HEK293 (cell line): ENCODE measurements around the gene METTL25B.

Experiments
- EGR2 ChIP-seq: fragments of 450-650 bp; formaldehyde crosslinking; IDR thresholded peaks from 2 replicates; pipeline ENCODE4 v1.5.1; 2016; ENCODE audit warnings: low read depth, missing biosample characterization, missing genetic modification characterization
- GFI1B ChIP-seq: fragments of 450-650 bp; formaldehyde crosslinking; IDR thresholded peaks from 2 replicates; pipeline ENCODE4 v1.5.1; 2016; ENCODE audit warnings: missing biosample characterization, missing genetic modification characterization
- IKZF3 ChIP-seq: fragments of 450-650 bp; IDR thresholded peaks from 2 replicates; pipeline ENCODE4 v1.5.0; 2018; ENCODE audit warnings: missing biosample characterization, mild to moderate bottlenecking, missing genetic modification characterization, moderate library complexity
- TRIM28 ChIP-seq: IDR thresholded peaks from 2 replicates; pipeline ENCODE4 v1.6.1; 2011; ENCODE audit warnings: low read length, control low read depth, borderline replicate concordance
- ZBTB44 ChIP-seq: fragments of 450-650 bp; IDR thresholded peaks from 2 replicates; pipeline ENCODE4 v1.5.1; 2018; ENCODE audit warnings: missing biosample characterization, mild to moderate bottlenecking, missing genetic modification characterization
- ZBTB48 ChIP-seq: fragments of 450-650 bp; formaldehyde crosslinking; IDR thresholded peaks from 2 replicates; pipeline ENCODE4 v1.5.1; 2016; ENCODE audit warnings: missing biosample characterization, missing genetic modification characterization
- ZBTB49 ChIP-seq: fragments of 450-650 bp; formaldehyde crosslinking; IDR thresholded peaks from 2 replicates; pipeline ENCODE4 v1.5.1; 2016; ENCODE audit warnings: missing biosample characterization, missing genetic modification characterization, low read depth
- ZNF175 ChIP-seq: fragments of 450-650 bp; formaldehyde crosslinking; IDR thresholded peaks from 2 replicates; pipeline ENCODE4 v1.5.1; 2016; ENCODE audit warnings: missing biosample characterization, missing genetic modification characterization
- ZNF19 ChIP-seq: fragments of 450-650 bp; formaldehyde crosslinking; IDR thresholded peaks from 2 replicates; pipeline ENCODE4; 2016; ENCODE audit warnings: missing biosample characterization, missing genetic modification characterization, low read depth
- ZNF214 ChIP-seq: fragments of 450-650 bp; formaldehyde crosslinking; IDR thresholded peaks from 2 replicates; pipeline ENCODE4 v1.5.1; 2017; ENCODE audit warnings: missing biosample characterization, mild to moderate bottlenecking, missing genetic modification characterization, borderline replicate concordance
- ZNF239 ChIP-seq: fragments of 450-650 bp; formaldehyde crosslinking; IDR thresholded peaks from 2 replicates; pipeline ENCODE4 v1.5.1; 2016; ENCODE audit warnings: missing biosample characterization, missing genetic modification characterization
- ZNF24 ChIP-seq: fragments of 450-650 bp; formaldehyde crosslinking; IDR thresholded peaks from 2 replicates; pipeline ENCODE4 v1.5.1; 2016; ENCODE audit warnings: missing biosample characterization, missing genetic modification characterization
- ZNF266 ChIP-seq: fragments of 450-650 bp; formaldehyde crosslinking; IDR thresholded peaks from 2 replicates; pipeline ENCODE4 v1.5.1; 2016; ENCODE audit warnings: missing biosample characterization, missing genetic modification characterization, low read depth
- ZNF335 ChIP-seq: fragments of 450-650 bp; formaldehyde crosslinking; conservative IDR thresholded peaks from 2 replicates; pipeline ENCODE4 v1.5.1; 2016; ENCODE audit warnings: missing biosample characterization, missing genetic modification characterization
- ZNF37A ChIP-seq: fragments of 450-650 bp; IDR thresholded peaks from 2 replicates; pipeline ENCODE4 v1.5.1; 2018; ENCODE audit warnings: missing biosample characterization, missing genetic modification characterization
- ZNF514 ChIP-seq: fragments of 450-650 bp; formaldehyde crosslinking; IDR thresholded peaks from 2 replicates; pipeline ENCODE4 v1.5.1; 2016; ENCODE audit warnings: missing biosample characterization, missing genetic modification characterization
- ZNF518A ChIP-seq: fragments of 450-650 bp; formaldehyde crosslinking; conservative IDR thresholded peaks from 2 replicates; pipeline ENCODE4 v1.5.1; 2016; ENCODE audit warnings: low read depth, missing biosample characterization, missing genetic modification characterization
- ZNF561 ChIP-seq: fragments of 450-650 bp; IDR thresholded peaks from 2 replicates; pipeline ENCODE4 v1.5.1; 2018; ENCODE audit warnings: missing biosample characterization, missing genetic modification characterization, borderline replicate concordance
- ZNF596 ChIP-seq: fragments of 450-650 bp; IDR thresholded peaks from 2 replicates; pipeline ENCODE4 v1.5.0; 2018; ENCODE audit warnings: missing biosample characterization, mild to moderate bottlenecking, missing genetic modification characterization, moderate library complexity
- ZNF747 ChIP-seq: fragments of 450-650 bp; formaldehyde crosslinking; IDR thresholded peaks from 2 replicates; pipeline ENCODE4 v1.5.1; 2016; ENCODE audit warnings: missing biosample characterization, missing genetic modification characterization
- ZSCAN30 ChIP-seq: fragments of 450-650 bp; IDR thresholded peaks from 2 replicates; pipeline ENCODE4 v1.5.1; 2018; ENCODE audit warnings: missing biosample characterization, mild to moderate bottlenecking, missing genetic modification characterization, moderate library complexity
- TF ChIP-seq, protein P1 (sequence below): fragments of 450-650 bp; formaldehyde crosslinking; IDR thresholded peaks from 2 replicates; pipeline ENCODE4 v1.5.1; 2017; ENCODE audit warnings: missing biosample characterization, missing genetic modification characterization
- TF ChIP-seq, protein P2 (sequence below): fragments of 450-650 bp; IDR thresholded peaks from 2 replicates; pipeline ENCODE4 v1.5.1; 2018; ENCODE audit warnings: missing biosample characterization, missing genetic modification characterization
- TF ChIP-seq, protein P3 (sequence below): fragments of 450-650 bp; formaldehyde crosslinking; IDR thresholded peaks from 2 replicates; pipeline ENCODE4 v1.5.1; 2017; ENCODE audit warnings: missing biosample characterization, missing genetic modification characterization

Gene METTL25B

DNA sequence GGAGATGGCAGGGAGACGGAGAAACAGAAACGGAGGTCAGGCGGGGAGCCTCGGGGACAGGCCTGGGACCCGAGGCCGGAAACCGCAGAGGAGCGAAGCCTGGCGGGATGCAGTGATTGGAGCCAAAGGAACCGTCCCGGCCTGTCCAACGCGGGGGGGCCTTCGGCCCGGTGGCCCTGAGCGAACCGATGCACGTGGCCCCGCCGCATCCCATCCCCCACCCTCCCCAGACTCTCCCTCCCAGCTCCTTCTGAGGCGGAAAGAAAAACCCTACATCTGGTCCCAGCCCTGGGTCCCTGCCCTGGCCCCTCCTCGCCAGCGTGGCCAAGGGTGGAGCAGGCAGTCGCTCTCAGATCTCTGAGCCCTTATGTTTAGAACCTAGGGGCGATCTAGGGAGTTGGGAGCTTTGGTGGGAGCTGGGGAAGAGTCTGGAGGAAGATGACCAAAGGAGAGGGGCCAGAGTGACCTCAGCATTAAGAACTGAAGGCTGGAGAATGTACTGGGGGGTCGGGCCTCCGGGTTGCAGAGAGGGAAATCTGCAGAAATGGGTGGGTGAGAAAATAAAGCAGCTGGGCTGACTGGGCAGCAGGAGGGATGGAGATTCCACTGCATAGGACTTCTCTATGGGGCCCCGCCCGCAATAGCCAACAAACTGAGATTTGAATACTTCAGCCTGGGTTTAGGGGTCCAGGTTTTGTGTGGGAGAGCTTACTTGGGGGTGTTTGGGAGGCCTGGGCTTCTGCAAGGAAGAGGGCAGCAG, 21.4 kb upstream of the METTL25B start (continued):
- TF ChIP-seq ZNF518A (no peak), ZNF214 (tag by site-specific recombination) (no peak), TRIM28 (no peak), ZNF239 (tag by site-specific recombination) (no peak), ZBTB44 (tag by site-specific recombination) (no peak), ZBTB48 (tag by site-specific recombination) (peak; percentile 52; the same call in 1 of the 2 replicates), ZNF19 (tag by site-specific recombination) (no peak), EGR2 (no peak), GFI1B (tag by site-specific recombination) (peak; percentile 87), ZNF596 (tag by site-specific recombination) (no peak), ZNF561 (no peak), ZNF747 (tag by site-specific recombination) (no peak), ZBTB49 (no peak), ZSCAN30 (no peak), ZNF24 (tag by site-specific recombination) (no peak), ZNF266 (tag by site-specific recombination) (no peak), ZNF514 (tag by site-specific recombination) (no peak), ZNF335 (tag by site-specific recombination) (no peak; the same call in 1 of the 2 replicates), ZNF37A (tag by site-specific recombination) (no peak), IKZF3 (tag by site-specific recombination) (no peak), ZNF175 (tag by site-specific recombination) (no peak)
- TF ChIP-seq, protein P1, sequence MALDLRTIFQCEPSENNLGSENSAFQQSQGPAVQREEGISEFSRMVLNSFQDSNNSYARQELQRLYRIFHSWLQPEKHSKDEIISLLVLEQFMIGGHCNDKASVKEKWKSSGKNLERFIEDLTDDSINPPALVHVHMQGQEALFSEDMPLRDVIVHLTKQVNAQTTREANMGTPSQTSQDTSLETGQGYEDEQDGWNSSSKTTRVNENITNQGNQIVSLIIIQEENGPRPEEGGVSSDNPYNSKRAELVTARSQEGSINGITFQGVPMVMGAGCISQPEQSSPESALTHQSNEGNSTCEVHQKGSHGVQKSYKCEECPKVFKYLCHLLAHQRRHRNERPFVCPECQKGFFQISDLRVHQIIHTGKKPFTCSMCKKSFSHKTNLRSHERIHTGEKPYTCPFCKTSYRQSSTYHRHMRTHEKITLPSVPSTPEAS (tag by site-specific recombination) = no peak
- TF ChIP-seq, protein P2, sequence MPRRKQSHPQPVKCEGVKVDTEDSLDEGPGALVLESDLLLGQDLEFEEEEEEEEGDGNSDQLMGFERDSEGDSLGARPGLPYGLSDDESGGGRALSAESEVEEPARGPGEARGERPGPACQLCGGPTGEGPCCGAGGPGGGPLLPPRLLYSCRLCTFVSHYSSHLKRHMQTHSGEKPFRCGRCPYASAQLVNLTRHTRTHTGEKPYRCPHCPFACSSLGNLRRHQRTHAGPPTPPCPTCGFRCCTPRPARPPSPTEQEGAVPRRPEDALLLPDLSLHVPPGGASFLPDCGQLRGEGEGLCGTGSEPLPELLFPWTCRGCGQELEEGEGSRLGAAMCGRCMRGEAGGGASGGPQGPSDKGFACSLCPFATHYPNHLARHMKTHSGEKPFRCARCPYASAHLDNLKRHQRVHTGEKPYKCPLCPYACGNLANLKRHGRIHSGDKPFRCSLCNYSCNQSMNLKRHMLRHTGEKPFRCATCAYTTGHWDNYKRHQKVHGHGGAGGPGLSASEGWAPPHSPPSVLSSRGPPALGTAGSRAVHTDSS = no peak
- TF ChIP-seq, protein P3, sequence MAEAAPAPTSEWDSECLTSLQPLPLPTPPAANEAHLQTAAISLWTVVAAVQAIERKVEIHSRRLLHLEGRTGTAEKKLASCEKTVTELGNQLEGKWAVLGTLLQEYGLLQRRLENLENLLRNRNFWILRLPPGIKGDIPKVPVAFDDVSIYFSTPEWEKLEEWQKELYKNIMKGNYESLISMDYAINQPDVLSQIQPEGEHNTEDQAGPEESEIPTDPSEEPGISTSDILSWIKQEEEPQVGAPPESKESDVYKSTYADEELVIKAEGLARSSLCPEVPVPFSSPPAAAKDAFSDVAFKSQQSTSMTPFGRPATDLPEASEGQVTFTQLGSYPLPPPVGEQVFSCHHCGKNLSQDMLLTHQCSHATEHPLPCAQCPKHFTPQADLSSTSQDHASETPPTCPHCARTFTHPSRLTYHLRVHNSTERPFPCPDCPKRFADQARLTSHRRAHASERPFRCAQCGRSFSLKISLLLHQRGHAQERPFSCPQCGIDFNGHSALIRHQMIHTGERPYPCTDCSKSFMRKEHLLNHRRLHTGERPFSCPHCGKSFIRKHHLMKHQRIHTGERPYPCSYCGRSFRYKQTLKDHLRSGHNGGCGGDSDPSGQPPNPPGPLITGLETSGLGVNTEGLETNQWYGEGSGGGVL (tag by site-specific recombination) = no peak
